GM19372 (cell line): Measurements from ENCODE around the gene TMEM141.

Source experiments
- ATAC-seq: cut with Tn5 transposase; IDR thresholded peaks from one replicate; pipeline ENCODE4 v1.9.1; 2021; ENCODE audit warnings: mild to moderate bottlenecking, low read depth, moderate library complexity; ENCODE audit not compliant: unreplicated experiment

TMEM141 gene

GRCh38 chr9:136807281-136808074, 16.3 kb downstream of the TMEM141 start, which contains the start of gene RABL6:
Gene RABL6 (plus strand): TSS chr9:136807948. CDS start chr9:136808197, 249 bp downstream.
- ATAC-seq: peak; percentile 79

GRCh38 chr9:136808075-136808805, 17.1 kb downstream of the TMEM141 start:
- peak; percentile 26 for ATAC-seq

- no peak for ATAC-seq
These were observed 17.6 kb downstream of the TMEM141 start for GRCh38 chr9:136808806-136809158.

- ATAC-seq: no peak
These were observed 23.7 kb downstream of the TMEM141 start for GRCh38 chr9:136814725-136815421.

- ATAC-seq: no peak
These were observed 24.3 kb downstream of the TMEM141 start for GRCh38 chr9:136815422-136815782.

- no peak for ATAC-seq
These were observed 30.1 kb downstream of the TMEM141 start for GRCh38 chr9:136820971-136821825.

GRCh38 chr9:136821826-136822544, 30.8 kb downstream of the TMEM141 start:
- no peak for ATAC-seq

GRCh38 chr9:136823136-136824046, 32.2 kb downstream of the TMEM141 start:
- no peak for ATAC-seq

- no peak for ATAC-seq
These were observed 33.5 kb downstream of the TMEM141 start for GRCh38 chr9:136824496-136825225.

- ATAC-seq: no peak
These were observed 34.4 kb downstream of the TMEM141 start for GRCh38 chr9:136825295-136826187.

GRCh38 chr9:136826188-136826541, 35.0 kb downstream of the TMEM141 start:
- no peak for ATAC-seq

GRCh38 chr9:136826703-136827582, 35.8 kb downstream of the TMEM141 start:
- no peak for ATAC-seq

GRCh38 chr9:136827794-136828473, 36.8 kb downstream of the TMEM141 start:
- ATAC-seq: no peak

GRCh38 chr9:136828474-136829140, 37.5 kb downstream of the TMEM141 start:
- no peak for ATAC-seq

- no peak for ATAC-seq
These were observed 38.3 kb downstream of the TMEM141 start for GRCh38 chr9:136829412-136829811.
